ENCODE results near the gene RPL18.
A peak's percentile ranks its signal among the peaks of the same experiment; 100 is the strongest.

RPL18 gene

DNA sequence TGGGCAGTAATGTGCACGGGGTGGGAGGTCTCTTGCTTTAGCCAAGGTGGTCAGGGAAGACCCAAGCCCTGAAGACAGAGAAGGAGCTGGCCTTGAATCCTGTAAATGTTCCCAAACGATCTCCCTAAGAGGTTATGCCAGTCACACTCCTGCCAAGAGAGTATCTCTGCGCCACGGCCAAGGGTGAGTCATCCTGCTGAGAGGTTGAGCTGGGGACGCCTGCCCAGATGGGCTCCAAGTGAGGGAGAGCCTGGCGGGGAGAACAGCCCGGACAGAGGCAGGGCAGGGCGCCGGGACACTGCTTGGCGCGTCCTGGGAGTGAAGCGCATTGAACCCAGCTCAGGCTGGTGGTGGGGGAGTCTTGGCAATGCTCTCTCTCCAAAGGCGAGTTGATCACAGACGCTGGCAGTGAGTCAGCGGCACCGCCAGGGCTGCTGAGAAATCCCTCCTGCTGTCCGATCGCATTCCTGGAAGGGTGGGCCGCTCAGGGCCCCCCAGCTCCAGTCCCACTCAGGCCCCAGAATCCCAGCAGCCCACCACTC lies 50.6 kb downstream of the RPL18 start:
- H3K27me3 ChIP-seq (ENCODE audit: insufficient read depth, poor library complexity, severe bottlenecking): no peaks in the 10 kb centered on the region
- H3K9me3 ChIP-seq (ENCODE audit: severe bottlenecking): no peaks in the 10 kb centered on the region
- H3K4me1 ChIP-seq (ENCODE audit: insufficient read depth, poor library complexity, severe bottlenecking): peaks cover 20% of the 10 kb centered on the region
- TF ChIP-seq, protein P1, sequence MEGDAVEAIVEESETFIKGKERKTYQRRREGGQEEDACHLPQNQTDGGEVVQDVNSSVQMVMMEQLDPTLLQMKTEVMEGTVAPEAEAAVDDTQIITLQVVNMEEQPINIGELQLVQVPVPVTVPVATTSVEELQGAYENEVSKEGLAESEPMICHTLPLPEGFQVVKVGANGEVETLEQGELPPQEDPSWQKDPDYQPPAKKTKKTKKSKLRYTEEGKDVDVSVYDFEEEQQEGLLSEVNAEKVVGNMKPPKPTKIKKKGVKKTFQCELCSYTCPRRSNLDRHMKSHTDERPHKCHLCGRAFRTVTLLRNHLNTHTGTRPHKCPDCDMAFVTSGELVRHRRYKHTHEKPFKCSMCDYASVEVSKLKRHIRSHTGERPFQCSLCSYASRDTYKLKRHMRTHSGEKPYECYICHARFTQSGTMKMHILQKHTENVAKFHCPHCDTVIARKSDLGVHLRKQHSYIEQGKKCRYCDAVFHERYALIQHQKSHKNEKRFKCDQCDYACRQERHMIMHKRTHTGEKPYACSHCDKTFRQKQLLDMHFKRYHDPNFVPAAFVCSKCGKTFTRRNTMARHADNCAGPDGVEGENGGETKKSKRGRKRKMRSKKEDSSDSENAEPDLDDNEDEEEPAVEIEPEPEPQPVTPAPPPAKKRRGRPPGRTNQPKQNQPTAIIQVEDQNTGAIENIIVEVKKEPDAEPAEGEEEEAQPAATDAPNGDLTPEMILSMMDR (IDR thresholded peaks at IDR 0.05; ENCODE audit: poor library complexity, severe bottlenecking): no peak
- peak; percentile 93 for DNase-seq (ENCODE audit: low spot score)
- peak; percentile 95 for ATAC-seq (ENCODE audit: low read depth)
- H3K27ac ChIP-seq (ENCODE audit: poor library complexity, severe bottlenecking): peak overlapping the region; percentile 42
- H3K4me3 ChIP-seq (ENCODE audit: severe bottlenecking): no peak overlapping the region
- H3K36me3 ChIP-seq (ENCODE audit: low read depth): no peaks in the 10 kb centered on the region
